Fibroblast of the aortic adventitia (primary cell): ENCODE results near the gene CHAF1A. TPM values are rescaled to one million over a fixed set of nuclear protein-coding genes. Genes with fewer than 3 reads are reported as not detected.

ENCODE experiments used
- DNase-seq: peaks from one replicate; pipeline ENCODE4 v3.0.0-alpha.2; 2010; ENCODE audit warnings: low read depth
- H3K4me3 ChIP-seq: 2 replicates; pipeline ENCODE4 v1.5.1; 2011; ENCODE audit warnings: low read depth, mild to moderate bottlenecking, control low read depth, low read length, moderate library complexity
- CTCF ChIP-seq: IDR thresholded peaks from 2 replicates; pipeline ENCODE4 v1.5.1; 2011; ENCODE audit warnings: mild to moderate bottlenecking, low read length, control low read depth, inconsistent platforms; ENCODE audit not compliant: insufficient read depth
- total RNA-seq: library from RNA; depleted of rRNA; stranded (reverse); fragments of >200 nt; gene quantifications from 2 replicates; pipeline ENCODE4 v1.2.3, GENCODE V29; 2012; ENCODE audit warnings: low replicate concordance

CHAF1A gene
- total RNA-seq, 1 donor: 25.8 TPM

- H3K4me3 ChIP-seq: no peak overlapping the region
- no peak for TF ChIP-seq CTCF
- no peak for DNase-seq
These were observed 17.0 kb upstream of the CHAF1A start for GRCh38 chr19:4385291-4386040.

GRCh38 chr19:4386041-4386782 is 16.2 kb upstream of the CHAF1A start:
- H3K4me3 ChIP-seq: no peak overlapping the region
- no peak for DNase-seq
- no peak for TF ChIP-seq CTCF

- H3K4me3 ChIP-seq: no peak overlapping the region
- no peak for DNase-seq
- no peak for TF ChIP-seq CTCF
These were observed 13.9 kb upstream of the CHAF1A start for GRCh38 chr19:4388337-4389063.

GRCh38 chr19:4389064-4389375 is 13.4 kb upstream of the CHAF1A start:
- H3K4me3 ChIP-seq: no peak overlapping the region

GRCh38 chr19:4389511-4390016 is 12.9 kb upstream of the CHAF1A start:
- DNase-seq: no peak
- peak overlapping the region; percentile 22 for H3K4me3 ChIP-seq
- TF ChIP-seq CTCF: no peak

More at GRCh38 chr19:4389064-4389375, 13.4 kb upstream of the CHAF1A start:
- no peak for DNase-seq
- TF ChIP-seq CTCF: no peak

- peak overlapping the region; percentile 33 for H3K4me3 ChIP-seq
- peak; percentile 63 for DNase-seq
- no peak for TF ChIP-seq CTCF
These were observed 12.3 kb upstream of the CHAF1A start for GRCh38 chr19:4390017-4390566.
